ENCODE data around the gene MFAP5.

GRCh38 chr12:8709124-8709830, 46.7 kb upstream of the MFAP5 start:
- TF ChIP-seq FOXP1 (CRISPR knock-in tag; IDR thresholded peaks at IDR 0.05; ENCODE audit: borderline replicate concordance), result no peak
- no peak for TF ChIP-seq CTCF (IDR thresholded peaks at IDR 0.05)
- TF ChIP-seq IRF1 (CRISPR knock-in tag; IDR thresholded peaks at IDR 0.05), result no peak
- TF ChIP-seq JAZF1 (CRISPR knock-in tag; IDR thresholded peaks at IDR 0.05), result no peak
- TF ChIP-seq NR1H2 (CRISPR knock-in tag; IDR thresholded peaks at IDR 0.05), result no peak
- no peak for TF ChIP-seq ESRRA (CRISPR knock-in tag; IDR thresholded peaks at IDR 0.05; ENCODE audit: borderline replicate concordance)
- no peak for TF ChIP-seq ZMAT4 (CRISPR knock-in tag; IDR thresholded peaks at IDR 0.05)
- TF ChIP-seq USF2 (CRISPR knock-in tag; IDR thresholded peaks at IDR 0.05), result no peak

Data from WTC11 (cell line).